Mesangial cell (primary cell): ENCODE results near the gene CST11. TPM values are rescaled to one million over a fixed set of nuclear protein-coding genes. Genes with fewer than 3 reads are reported as not detected.

Experiments
- total RNA-seq: library from RNA; depleted of rRNA; stranded (reverse); fragments of >200 nt; gene quantifications from 2 replicates; pipeline ENCODE4 v1.2.3, GENCODE V29; 2015

Gene CST11
- not detected in 2 replicates for total RNA-seq

GRCh38 chr20:23452776-23453175, at the start of gene CST11:
TSS of gene CST11 (minus strand) at chr20:23452876. CDS start at chr20:23452811, 65 bp downstream.

GRCh38 chr20:23490817-23491216, 38.1 kb upstream of the CST11 start, which contains the start of gene CST8:
TSS of gene CST8 (plus strand) at chr20:23491117. CDS start at chr20:23491668, 551 bp downstream.

GRCh38 chr20:23420943-23421931, 31.4 kb downstream of the CST11 start, which contains the start of gene NAPB:
TSS of gene NAPB (minus strand) at chr20:23421488. CDS start at chr20:23421402, 86 bp downstream.

Other genes with a start within 250 kb of the CST11 start
- 34.7 and 59.0 TPM in 2 replicates for gene NXT1, start 102.1 kb downstream of the CST11 start, total RNA-seq
- 6.0 and 23.6 TPM in 2 replicates for gene GZF1, start 90.7 kb downstream of the CST11 start, total RNA-seq
- gene NAPB, start 31.4 kb downstream of the CST11 start, total RNA-seq: 1.6 and 2.3 TPM in 2 replicates
- not detected in 2 replicates for gene CSTL1, start 13.2 kb downstream of the CST11 start, total RNA-seq
- gene CST8, start 38.2 kb upstream of the CST11 start, total RNA-seq: not detected in 2 replicates
- not detected in 2 replicates for gene CST9L, start 115.6 kb upstream of the CST11 start, total RNA-seq
- not detected in 2 replicates for gene CST9, start 153.0 kb upstream of the CST11 start, total RNA-seq
- gene CST3, start 185.1 kb upstream of the CST11 start, total RNA-seq: 551 and 1,030 TPM in 2 replicates
- not detected in 2 replicates for gene CST4, start 236.2 kb upstream of the CST11 start, total RNA-seq